SW480 (cell line): ENCODE data around the gene GFAP.
"Not testable (repeated sequence)": the region's sequence is repeated elsewhere in the genome, so short reads cannot be mapped to it uniquely, and the experiment has no call there.

Experiments
- DNase-seq: peaks from one replicate; pipeline ENCODE4 v3.0.0-alpha.2; 2016; ENCODE audit warnings: low spot score

Gene GFAP

GRCh38 chr17:44915321-44915726 lies at the start of gene GFAP:
TSS of gene GFAP (minus strand) at chr17:44915500. CDS start at chr17:44915486, 14 bp downstream.
- DNase-seq = no peak

DNA sequence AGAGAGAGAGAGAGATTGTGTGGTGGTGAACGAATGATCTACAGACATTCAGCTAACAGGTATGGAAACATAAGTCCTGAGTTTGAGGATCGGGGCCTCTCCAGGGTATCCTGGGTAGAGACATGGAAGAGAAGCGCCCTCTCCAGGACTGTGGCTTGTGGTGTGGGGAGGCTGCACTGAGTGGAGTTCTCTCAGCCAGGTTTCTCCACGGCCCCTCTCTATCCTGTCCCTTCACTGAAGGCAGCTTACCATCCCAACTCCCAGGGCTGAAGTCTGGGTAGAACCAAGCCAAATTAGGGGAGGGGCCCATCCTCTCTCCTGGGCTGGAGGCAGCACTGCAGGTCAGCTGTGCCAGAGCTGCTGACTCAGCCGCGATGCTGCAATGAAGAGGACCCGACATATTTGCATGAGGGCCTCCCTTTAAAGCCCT lies 46.6 kb upstream of the GFAP start:
- no peak for DNase-seq

DNA sequence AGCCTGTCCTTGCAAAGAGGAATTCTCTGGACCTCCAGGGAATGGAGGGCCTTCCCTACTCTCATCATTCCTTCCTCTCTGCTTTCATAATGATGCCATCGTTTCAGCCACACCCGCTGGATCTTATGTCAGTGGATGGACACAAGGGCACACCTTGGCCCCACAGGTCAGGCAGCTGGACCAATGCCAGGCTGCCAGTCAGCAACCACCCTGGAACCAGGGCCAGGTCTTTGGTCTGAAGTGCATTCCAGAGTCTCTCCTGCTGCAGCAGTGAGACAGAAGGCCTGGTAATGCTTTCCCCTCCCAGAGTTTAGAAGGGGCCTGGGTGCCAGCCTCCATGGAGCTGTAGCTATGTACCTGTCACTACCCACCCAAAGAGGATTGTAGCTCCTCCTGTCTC lies 45.4 kb upstream of the GFAP start:
- peak; percentile 57 for DNase-seq

- DNase-seq = no peak
Measured at GRCh38 chr17:44959821-44960531, 44.7 kb upstream of the GFAP start.

DNA sequence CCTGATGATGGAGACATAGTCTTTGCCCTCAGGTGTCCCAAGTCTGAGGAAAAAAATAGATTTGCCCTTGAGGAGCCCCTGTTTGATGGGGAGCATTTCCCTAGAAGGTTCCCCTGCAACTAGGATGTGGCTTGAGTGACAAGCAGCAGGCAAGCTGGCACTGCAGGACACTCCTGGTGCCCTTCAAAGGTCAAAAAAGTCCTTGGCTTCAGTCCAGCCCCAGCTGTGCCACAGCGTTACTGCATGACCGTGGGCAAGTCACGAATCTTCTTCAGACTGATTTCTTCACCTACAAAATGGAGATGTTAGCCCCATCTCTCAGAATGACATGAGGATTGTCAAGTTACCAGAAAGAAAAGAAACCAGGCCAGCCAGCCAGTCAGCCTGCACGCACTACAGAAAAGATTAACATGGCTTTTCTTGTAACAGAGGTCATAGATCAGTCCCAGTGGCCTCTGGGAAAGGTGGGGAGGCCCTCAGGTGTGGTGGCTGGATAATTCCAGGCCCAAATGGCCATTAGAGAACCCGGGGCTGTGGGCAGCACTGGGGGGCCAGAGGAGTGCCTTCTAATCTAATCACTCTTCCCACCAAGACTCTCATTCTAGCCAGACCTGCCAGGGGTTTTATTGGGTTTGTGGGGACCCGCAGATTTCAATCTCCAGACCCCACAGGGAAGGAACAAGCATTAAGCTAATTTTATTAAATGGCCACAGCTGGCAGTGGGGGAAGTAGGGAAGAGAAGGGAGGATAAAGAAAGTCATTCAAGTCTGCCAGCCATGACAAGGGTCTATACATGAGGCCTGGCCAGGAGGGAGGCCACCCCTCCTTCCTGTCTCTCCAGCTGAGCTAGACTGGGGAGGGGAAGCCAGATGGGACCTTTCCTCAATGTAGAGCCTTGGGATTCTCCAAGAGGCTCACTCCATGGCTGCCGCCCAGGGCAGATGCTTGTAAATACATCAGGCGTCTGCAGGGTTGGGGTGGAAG lies 42.0 kb upstream of the GFAP start:
- no peak for DNase-seq

DNA sequence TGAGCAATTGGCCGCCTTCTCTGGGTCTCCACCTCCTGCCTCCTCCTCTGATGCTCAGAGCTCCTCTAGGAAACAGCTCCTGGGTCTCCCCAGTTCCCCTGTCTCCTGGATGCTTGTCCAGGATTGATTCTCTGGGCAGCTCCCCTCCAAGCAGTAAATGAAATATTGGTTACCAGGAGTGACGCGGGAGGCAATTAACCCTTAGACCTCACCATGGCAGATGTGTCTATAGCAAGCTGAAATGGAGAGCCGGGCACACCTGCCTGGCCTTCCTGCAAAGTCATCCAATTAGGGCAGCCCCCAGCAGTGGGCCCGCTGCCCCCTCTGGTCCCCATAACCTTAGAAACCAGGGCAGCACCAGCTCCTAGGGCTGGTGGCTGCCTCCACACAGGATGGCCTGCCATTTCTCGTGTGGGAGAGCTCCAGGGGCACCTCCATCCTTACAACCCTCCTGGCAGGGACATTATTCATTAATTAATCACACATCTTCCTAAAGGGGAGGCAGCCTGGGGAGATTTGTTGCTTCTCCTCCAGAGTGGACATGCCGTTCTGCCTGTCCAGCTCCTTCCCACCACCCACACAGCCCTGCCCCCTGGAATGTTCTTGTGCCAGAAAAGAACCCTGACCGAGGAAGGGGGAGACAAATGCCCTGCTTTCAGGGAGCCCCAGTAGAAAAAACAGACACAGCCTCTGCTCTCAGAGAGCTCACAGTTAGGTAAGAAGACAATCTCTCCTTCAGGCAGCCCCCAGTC lies 40.5 kb upstream of the GFAP start:
- no peak for DNase-seq

- no peak for DNase-seq
Measured at GRCh38 chr17:44952946-44953475, 37.7 kb upstream of the GFAP start.

GRCh38 chr17:44948315-44948795 lies 33.1 kb upstream of the GFAP start:
- no peak for DNase-seq

- peak; percentile 97 for DNase-seq
Measured at GRCh38 chr17:44947461-44948314, 32.4 kb upstream of the GFAP start, which contains the start of gene KIF18B. TSS of gene KIF18B (minus strand) at chr17:44947773. CDS start at chr17:44936344, 11,429 bp downstream.

DNA sequence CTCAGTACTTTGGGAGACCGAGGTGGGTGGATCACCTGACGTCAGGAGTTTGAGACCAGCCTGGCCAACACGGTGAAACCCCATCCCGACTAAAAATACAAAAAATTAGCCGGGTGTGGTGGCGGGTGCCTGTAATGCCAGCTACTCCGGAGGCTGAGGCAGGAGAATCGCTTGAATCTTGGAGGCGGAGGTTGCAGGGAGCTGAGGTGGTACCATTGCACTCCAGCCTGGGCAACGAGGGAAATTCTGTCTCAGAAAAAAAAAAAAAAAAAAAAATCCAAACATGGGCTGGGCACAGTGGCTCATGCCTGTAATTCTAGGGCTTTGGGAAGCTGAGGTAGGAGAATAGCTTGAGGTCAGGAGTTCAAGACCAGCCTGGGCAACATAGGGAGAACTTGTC lies 30.4 kb upstream of the GFAP start:
- not testable (repeated sequence) for DNase-seq

DNA sequence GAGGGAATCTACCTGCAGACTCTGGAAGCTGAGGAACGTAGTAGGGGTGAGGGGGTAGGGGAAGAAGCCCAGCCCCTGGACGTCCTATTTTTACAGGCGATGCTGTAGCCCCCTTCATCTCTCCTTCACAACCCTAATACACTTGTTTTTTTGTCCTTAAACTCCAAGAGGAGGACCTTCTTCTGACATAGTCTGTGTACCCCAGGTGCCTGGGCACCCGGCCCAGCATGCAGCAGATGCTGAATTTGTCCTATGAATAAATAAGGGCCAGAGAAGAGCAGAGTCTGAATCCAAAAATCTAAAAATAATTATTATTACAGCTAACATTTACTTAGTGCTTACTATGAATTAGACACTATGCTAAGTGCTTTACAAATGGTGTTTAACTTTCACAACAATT lies 27.2 kb upstream of the GFAP start:
- DNase-seq = no peak

DNA sequence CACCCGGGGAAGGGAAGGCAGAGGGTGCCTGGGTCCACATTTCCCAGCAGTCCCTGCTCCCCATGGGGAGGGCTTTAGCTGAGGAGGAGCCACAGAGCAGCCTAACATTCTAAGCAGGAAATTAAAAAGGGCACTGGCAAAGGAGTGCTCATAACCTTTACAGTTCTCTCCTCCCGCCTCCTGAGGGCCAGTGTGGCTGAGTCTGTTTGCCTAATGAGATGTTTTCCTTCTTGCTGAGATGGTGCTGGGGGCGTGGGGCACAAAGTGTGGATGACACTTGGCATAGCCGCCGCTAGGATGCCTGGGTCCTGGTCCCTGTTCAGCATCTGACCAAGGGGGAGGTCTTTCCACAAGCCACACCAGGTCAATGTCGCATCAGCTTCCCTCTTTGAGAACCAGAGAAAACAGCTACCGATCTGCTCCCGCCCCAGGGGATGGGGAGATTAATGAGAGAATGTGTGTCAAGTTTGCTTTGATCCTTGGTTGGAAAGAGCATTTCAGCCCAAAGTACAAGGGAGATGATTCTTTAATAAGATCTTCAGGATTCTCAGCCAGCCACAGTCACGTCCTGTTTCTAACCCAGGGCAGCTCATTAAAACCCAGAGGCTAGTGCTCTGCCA lies 26.5 kb upstream of the GFAP start:
- DNase-seq = no peak

DNA sequence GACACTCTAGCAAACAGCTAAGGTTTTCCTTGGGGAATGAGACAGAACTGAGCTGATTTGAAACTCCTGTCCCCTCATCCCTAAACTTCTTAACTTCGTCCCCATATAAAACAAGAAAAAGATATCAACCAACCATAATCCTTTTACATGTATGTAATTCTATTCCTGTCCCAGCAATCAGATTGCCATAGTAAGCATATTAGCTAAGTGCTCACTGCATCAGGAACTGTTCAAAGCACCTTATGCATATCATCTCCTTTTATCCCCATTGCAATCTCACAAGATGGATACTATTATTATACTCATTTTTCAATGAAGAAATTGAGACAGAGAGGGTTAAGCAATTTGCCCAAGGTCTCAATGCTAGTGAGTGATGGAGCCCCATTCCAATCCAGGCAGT lies 25.5 kb upstream of the GFAP start:
- DNase-seq = no peak

GRCh38 chr17:44940317-44940716 lies 25.0 kb upstream of the GFAP start:
- no peak for DNase-seq

- no peak for DNase-seq
Measured at GRCh38 chr17:44935116-44935515, 19.8 kb upstream of the GFAP start.

GRCh38 chr17:44934745-44935105 lies 19.4 kb upstream of the GFAP start:
- DNase-seq = no peak

- no peak for DNase-seq
Measured at GRCh38 chr17:44933824-44934744, 18.8 kb upstream of the GFAP start.

DNA sequence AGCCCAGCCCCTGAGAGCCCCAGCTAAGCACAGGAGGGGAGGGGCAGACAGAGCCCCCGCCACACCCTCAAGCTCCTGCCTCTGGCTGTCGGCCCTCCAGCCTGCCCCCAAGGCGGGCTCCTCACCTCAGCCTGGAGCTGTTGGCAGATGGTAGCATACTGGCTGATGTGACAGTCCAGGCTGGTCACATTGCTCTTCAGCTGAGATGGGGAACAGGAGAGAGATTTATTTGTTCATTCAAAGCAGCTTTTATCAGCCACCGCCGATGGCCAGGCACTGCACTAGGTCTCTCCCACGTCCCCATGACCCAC lies 17.4 kb upstream of the GFAP start:
- no peak for DNase-seq

DNA sequence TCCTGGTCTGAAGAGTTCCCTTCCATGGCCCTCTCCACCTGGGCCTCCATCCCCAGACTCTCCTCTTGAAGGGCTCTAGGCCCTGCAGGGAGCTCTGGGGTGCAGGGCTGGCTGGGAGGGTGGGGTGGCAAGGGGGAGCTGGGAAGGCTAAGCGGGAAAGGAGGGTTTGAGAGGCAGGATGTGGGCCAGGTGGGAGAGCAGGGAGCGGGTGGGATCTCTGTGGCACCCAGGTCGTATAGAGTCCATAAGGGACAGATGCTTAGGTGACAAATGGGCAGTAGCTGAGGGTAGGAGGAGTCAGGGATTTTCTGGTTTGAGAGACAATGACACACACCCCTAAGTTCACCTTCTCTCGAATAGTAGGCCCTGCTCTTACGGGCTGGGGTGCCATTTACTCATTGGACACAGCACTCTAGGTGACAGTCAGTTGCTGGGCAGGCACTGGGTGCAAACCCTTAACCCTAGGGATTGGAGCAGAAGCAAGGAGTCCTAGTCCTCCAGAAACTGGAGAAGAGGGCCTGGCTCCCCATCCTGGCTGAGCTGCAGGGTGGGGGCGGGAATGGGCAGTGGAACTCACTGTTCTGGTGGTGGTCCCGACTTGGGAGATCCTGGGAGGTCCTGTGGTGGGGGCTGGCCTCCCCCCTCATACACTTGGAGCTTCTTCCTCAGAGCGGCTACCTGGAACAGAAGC lies 16.9 kb upstream of the GFAP start:
- no peak for DNase-seq
